ENCODE measurements around the gene SEC22B.
"Not testable (repeated sequence)": the region's sequence is repeated elsewhere in the genome, so short reads cannot be mapped to it uniquely, and the experiment has no call there.

SEC22B gene

DNA sequence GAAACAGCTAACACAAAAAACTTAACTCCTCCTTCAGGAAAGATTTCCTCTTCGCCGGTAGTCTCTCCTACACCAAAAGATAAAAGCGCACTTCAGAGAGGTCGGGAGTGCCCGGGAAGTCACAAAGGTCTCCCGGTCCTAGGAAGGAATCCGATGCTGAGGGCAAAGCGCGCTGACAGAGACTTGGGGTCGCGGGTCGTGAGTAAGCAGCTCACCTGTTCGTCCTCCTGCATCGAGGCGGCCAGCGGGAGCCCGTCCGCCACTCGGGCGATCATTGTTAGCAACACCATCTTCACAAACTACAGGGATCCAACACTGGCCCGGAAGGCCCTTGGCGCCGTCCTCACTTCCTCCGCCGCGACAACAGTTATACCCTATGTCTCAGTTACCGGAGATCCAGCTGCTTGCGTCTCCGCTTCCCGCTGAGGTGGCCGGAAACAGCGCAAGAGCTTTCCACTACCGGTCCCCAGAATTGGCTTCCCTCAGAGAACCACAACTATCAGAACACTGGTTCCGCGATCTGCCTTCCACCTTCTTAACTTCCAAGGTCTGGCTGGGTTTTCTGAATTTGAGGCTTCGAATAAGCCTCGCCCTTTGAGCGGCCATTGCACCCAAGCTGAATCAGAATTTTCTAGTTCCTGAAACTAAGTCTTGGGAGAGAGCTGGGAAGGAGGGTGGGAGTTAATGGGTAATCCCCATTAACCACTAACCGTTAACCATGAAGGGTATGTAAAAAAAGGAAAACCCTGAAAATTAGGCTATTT lies at the start of gene SEC22B:
Gene SEC22B, minus strand, starts transcription at position 429 of the 764 bp plus-strand sequence. Its CDS starts 139 bp downstream, at position 290.
- peak; percentile 76 for DNase-seq

GRCh38 chr1:120217933-120218332 lies 41.6 kb upstream of the SEC22B start:
- DNase-seq: not testable (repeated sequence)

- not testable (repeated sequence) for DNase-seq
Observed at GRCh38 chr1:120217175-120217929, 41.0 kb upstream of the SEC22B start.

DNA sequence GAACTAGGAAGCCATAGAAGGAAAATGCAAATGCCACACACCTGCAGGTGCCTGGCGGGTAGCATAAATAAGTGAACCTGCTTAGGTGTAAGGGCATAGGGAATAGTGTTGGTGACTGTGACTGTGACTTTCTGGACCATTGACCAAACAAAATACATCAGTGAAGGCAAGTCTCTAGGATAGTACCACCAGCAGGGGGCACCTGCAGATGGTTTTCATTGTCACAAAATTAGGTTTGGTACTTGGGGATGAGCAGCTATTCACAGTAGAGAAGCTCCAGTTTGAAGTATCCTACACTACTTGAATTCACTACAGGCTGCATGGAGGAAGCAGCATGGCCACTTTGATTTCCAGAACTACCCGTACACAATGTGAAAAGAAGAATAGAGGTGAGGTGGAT lies 37.3 kb upstream of the SEC22B start:
- not testable (repeated sequence) for DNase-seq

DNA sequence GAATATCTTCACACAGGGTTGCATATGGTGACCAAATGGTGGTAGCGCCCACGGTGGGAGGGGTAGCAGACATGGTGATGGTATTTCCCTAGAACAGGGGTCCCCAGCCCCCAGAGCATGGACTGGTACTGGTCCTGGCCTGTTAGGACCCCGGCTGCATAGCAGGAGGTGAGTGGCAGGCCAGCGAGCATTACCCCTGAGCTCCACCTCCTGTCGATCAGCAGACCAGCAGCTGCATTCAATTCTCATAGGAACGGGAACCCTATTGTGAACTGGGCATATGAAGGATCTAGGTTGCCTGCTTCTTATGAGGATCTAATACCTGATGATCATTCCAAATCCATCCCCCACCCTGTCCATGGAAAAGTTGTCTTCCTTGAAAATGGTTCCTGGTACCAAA lies 34.4 kb upstream of the SEC22B start:
- not testable (repeated sequence) for DNase-seq

DNA sequence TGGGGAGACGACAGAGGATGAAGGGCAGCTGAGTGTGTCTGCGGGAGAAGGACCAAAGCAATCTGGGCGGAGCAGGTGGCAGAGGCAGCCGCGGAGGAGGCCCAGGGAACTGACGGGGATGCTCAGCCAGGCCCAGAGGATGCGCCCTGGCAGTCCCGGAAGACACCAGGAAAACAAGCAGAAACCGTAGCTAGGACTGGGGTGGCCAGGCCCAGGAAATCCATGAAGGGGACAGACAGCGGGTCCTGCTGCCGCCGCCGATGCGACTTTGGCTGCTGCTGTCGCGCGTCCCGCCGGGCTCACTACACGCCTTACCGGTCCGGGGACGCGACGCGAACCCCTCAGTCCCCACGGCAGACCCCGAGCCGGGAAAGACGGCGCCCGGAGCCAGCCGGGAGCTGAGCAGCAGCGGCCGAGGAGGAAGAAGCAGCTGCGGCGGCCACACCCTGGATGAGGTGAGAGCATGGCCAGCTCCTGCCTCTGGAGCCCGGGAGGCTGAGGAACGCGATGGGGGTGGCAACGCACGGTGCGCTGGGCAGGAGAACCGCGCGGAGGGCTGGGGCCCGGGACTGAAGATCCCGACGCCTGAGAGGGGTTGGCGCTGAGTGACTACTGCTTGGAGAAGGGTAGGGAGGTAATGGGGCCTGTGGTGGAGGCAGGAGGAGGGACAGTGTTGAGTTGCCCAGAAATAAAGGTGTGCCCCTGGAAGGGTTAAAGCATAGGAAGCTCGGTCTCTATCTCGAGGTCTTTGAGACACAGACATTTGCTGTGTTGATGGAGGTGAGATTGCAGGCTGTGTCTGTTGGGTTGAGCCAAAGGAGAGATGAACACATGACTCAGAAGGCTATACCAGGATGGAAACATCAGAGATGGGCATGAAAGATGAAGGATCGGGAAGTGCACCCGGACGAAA lies 20.8 kb upstream of the SEC22B start:
- DNase-seq: not testable (repeated sequence)

- not testable (repeated sequence) for DNase-seq
Observed at GRCh38 chr1:120188626-120189025, 12.3 kb upstream of the SEC22B start.

GRCh38 chr1:120182176-120182707 lies 5.9 kb upstream of the SEC22B start:
- DNase-seq: not testable (repeated sequence)

GRCh38 chr1:120179811-120180690 lies 3.7 kb upstream of the SEC22B start:
- not testable (repeated sequence) for DNase-seq

DNA sequence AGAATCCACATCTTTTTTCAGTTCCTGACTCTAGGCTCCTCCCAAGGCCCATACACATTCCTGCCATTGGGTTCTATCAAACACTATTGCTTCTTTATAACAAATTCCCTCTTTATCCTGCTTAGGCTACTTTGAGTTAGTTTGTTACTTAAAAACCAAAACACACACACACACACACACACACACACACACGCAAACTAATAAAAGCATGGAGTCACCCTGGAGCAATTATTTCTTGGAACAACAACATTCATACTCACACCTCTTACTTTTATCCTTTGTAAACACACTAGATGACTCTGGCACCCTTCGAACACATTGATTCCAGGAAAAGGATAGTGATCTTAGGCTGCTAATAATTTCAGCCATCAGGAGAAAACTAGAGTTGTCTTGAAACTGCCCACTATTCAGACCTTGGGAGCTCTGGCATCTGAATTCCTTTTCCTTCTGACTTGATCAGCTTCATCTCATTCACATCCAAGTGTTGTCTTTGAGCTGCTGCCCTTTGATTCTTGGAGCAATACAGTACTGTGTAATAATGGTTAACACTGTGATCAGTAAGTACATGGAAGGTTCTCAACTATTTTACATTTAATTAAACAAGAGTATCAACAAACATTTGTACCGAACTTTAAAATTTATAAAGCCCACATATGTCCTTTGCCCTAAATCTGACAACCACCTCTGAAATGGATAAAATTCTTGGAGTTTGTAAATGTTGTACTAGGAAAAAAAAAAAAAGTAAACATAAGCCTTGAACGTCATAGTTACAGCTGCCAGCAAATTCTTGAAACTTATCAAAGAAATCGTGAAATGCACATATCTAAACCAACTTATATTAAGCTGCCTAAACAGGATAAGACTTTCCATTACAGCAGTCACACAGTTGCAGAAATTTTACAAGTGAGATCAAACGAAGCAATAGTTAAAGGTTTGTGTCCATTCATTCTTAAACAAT lies 2.8 kb upstream of the SEC22B start:
- no peak for DNase-seq

DNA sequence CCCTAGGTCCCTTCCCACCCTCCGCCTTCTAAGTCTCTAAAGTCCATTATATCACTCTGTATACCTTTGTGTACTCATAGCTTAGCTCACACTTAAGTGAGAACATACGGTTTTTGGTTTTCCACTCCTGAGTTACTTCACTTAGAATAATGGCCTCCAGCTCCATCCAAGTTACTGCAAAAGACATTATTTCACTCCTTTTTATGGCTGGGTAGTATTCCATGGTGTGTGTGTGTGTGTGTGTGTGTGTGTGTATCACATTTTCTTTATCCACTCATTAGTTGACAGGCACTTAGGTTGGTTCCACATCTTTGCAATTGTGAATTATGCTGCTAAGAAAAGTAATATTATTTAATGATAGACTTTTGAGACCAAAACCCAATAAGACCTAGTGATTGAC lies 1.7 kb upstream of the SEC22B start:
- not testable (repeated sequence) for DNase-seq

DNA sequence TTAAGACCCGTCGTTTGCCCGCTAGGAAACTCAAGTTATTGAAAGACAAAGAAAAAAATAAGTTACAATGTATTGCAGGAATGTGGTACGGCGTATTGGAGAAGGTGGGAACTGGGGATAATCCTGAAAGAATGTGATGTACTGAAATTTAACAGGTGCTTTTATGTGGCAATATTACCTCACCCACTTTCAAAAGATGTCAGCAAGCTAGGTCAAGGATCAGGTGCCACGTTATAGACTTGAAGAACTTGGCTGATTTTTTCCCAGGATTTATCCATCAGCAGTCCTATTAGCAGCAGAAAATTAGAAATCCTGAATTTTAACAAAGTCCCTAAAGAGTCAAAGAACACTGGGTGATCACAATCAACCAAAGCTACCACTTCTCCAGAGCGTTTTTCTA lies 632 bp downstream of the SEC22B start:
- not testable (repeated sequence) for DNase-seq

DNA sequence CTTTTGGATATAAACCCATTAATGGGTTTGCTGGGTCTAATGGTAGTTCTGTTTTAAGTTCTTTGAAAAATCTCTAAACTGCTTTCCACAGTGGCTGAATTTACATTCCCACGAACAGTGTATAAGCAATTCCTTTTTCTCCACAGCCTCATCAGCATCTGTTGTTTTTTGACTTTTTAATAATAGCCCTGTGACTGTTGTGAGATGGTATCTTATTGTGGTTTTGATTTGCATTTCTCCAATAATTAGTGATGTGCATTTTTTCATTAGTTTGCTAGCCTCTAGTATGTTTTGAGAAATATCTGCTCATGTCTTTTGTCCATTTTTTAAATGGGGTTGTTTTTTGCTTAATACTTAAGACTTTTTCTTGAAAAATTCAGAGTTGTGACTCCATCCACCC lies 11.6 kb downstream of the SEC22B start:
- not testable (repeated sequence) for DNase-seq

DNA sequence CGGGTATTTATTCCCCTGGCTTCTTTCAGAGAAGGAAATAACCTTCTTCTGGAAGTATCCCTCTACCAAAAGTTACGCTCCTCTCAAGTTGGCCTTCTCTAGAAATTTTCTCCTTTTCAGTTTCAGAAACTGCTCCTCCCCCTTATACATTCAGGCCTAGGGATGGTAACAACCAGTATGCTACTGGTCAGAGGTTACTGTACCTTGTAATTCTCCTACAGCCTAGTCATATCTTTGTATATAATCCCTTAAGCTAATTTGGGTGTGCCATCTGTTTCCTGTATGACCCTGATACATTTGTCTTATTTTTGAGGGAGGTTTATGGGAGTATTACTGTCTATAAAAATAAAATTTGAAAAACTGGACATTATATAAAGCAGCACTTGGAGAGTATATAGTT lies 14.3 kb downstream of the SEC22B start:
- not testable (repeated sequence) for DNase-seq

DNA sequence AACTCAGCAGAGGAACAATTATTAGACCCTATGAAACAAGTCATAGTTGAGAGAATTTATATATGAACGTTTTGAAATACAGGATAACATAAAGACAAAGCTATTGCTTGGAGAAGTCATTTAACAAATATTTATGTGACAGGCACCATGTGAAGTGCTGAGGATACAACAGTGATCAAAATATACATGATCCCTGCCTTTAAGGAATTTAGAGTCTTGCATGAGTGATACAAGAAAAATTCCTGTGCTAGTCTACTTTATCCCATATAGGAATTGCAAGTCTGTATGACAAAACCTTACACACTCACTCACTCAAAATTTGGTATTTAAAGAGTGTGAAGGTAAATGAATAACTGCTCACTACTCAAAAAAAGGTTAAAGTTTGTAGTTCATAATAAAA lies 17.8 kb downstream of the SEC22B start:
- not testable (repeated sequence) for DNase-seq

GRCh38 chr1:120158086-120158485 lies 18.2 kb downstream of the SEC22B start:
- not testable (repeated sequence) for DNase-seq

- not testable (repeated sequence) for DNase-seq
Observed at GRCh38 chr1:120150138-120150822, 26.0 kb downstream of the SEC22B start.

DNA sequence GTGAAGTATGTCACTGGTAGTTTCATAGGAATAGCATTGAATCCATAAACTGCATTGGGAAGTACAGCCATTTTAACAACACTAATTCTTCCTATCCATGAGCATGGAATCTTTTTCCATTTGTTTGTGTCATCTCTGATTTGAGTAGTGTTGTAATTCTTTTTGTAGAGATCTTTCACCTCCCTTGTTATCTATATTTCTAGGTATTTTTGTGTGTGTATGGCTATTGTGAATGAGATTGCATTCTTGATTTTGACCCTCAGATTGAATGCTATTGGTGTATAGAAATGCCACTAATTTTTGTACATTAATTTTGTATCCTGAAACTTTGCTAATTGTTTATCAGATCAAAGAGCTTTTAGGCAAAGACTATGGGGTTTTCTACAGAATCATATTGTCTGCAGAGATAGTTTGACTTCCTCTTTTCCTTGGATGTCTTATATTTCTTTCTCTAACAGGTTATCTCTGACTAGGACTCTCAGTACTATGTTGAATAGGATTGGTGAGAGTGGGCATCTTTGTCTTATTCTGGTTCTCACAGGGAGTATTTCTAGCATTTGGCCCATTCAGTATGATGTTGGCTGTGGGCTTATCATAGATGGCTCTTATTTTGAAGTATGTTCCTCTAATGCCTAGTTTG lies 26.8 kb downstream of the SEC22B start:
- DNase-seq: not testable (repeated sequence)

DNA sequence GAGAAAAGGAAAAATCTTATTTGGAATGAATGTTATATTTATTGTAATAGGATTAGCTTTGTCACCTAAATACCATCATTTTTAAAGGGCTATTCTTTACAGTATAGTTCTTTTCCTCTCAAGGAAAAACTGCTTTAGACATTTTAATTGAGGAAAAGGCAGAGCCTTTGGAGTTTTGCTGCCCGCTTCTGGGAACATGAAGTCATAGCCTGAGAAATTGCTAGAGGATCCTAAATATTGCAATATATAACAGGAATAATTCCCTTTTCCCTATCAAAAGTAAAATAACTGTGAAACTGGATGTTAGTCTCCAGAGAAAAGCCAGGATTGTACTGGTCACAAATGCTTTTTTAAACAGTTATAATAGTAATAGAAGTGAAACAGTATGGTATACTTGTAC lies 30.5 kb downstream of the SEC22B start:
- DNase-seq: not testable (repeated sequence)
